ENCODE data around the gene MMP1. TPM values are rescaled to one million over a fixed set of nuclear protein-coding genes. Genes with fewer than 3 reads are reported as not detected.
"Not testable (repeated sequence)": the region's sequence is repeated elsewhere in the genome, so short reads cannot be mapped to it uniquely, and the experiment has no call there.

MMP1 gene
- total RNA-seq, 1 experiment from 2014 or later = 33.5 TPM

DNA sequence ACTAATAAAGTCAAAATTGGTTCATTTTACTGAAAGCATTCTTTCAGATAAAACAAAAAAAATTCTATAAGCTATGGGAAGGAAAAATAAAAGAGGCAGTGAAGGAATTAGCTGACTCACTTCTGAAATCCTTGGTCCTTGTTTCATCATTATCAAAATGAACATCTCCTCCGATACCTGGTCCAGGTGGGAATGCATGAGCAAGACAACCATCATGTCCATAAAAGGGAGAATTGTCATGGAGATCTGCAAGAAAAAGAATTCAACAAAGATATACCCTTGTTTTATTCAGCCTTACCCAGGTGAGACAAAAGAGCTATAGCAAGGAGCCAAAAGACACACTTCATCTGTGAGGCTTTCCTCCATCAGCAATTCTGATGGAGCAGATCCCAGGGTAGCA lies 44.7 kb downstream of the MMP1 start:
- no peaks in the 10 kb centered on the region for H3K27me3 Mint-ChIP-seq (ENCODE audit: unreplicated experiment)
- TF ChIP-seq, protein P1, sequence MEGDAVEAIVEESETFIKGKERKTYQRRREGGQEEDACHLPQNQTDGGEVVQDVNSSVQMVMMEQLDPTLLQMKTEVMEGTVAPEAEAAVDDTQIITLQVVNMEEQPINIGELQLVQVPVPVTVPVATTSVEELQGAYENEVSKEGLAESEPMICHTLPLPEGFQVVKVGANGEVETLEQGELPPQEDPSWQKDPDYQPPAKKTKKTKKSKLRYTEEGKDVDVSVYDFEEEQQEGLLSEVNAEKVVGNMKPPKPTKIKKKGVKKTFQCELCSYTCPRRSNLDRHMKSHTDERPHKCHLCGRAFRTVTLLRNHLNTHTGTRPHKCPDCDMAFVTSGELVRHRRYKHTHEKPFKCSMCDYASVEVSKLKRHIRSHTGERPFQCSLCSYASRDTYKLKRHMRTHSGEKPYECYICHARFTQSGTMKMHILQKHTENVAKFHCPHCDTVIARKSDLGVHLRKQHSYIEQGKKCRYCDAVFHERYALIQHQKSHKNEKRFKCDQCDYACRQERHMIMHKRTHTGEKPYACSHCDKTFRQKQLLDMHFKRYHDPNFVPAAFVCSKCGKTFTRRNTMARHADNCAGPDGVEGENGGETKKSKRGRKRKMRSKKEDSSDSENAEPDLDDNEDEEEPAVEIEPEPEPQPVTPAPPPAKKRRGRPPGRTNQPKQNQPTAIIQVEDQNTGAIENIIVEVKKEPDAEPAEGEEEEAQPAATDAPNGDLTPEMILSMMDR (IDR thresholded peaks at IDR 0.05; ENCODE audit: unreplicated experiment) = no peak
- DNase-seq = no peak
- intact Hi-C loops (cut with micrococcal nuclease; ENCODE audit: unreplicated experiment) = no loop called here
- H3K4me3 Mint-ChIP-seq (ENCODE audit: low read depth, unreplicated experiment) = no peak overlapping the region
- no peaks in the 10 kb centered on the region for H3K36me3 Mint-ChIP-seq (ENCODE audit: insufficient read depth, unreplicated experiment)
- H3K9me3 Mint-ChIP-seq (ENCODE audit: low read depth, unreplicated experiment) = no peaks in the 10 kb centered on the region
- BruUV-seq (replicated peaks) = no TSS peak
- H3K4me1 Mint-ChIP-seq (ENCODE audit: low read depth, unreplicated experiment) = peaks cover 12% of the 10 kb centered on the region
- CTCF ChIA-PET = no interaction called here
- no peak overlapping the region for H3K27ac Mint-ChIP-seq (ENCODE audit: unreplicated experiment)

DNA sequence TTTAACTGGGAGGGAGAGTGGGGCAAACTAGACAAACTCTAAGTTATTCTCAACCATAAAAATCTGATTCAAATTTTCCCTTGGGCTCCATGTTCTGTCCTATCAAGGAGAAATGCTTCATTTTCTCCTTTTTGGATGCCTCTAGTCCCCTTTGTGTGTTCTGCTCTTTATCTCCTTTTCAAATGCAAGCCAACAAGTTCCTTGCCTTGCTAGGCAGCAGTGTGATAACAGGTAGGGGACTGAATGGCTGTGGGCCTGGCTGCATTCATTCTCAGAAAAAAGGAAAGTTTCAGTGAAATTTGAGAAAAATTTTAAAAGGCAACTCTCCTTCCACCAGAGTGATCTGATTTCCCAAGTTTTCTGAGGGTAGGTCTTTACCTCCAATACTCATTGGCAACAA lies 46.3 kb downstream of the MMP1 start:
- Mint-ChIP-seq H3K27me3 (ENCODE audit: unreplicated experiment) (no peaks in the 10 kb centered on the region), H3K4me1 (ENCODE audit: low read depth, unreplicated experiment) (peaks cover 10% of the 10 kb centered on the region), H3K9me3 (ENCODE audit: low read depth, unreplicated experiment) (no peaks in the 10 kb centered on the region), H3K27ac (ENCODE audit: unreplicated experiment) (no peak overlapping the region), H3K36me3 (ENCODE audit: insufficient read depth, unreplicated experiment) (peaks cover 8% of the 10 kb centered on the region), H3K4me3 (ENCODE audit: low read depth, unreplicated experiment) (no peak overlapping the region)
- no TSS peak for BruUV-seq (replicated peaks)
- CTCF ChIA-PET = no interaction called here
- no peak for DNase-seq
- TF ChIP-seq, protein P1 (IDR thresholded peaks at IDR 0.05; ENCODE audit: unreplicated experiment) = no peak
- intact Hi-C loops (cut with micrococcal nuclease; ENCODE audit: unreplicated experiment) = no loop called here

DNA sequence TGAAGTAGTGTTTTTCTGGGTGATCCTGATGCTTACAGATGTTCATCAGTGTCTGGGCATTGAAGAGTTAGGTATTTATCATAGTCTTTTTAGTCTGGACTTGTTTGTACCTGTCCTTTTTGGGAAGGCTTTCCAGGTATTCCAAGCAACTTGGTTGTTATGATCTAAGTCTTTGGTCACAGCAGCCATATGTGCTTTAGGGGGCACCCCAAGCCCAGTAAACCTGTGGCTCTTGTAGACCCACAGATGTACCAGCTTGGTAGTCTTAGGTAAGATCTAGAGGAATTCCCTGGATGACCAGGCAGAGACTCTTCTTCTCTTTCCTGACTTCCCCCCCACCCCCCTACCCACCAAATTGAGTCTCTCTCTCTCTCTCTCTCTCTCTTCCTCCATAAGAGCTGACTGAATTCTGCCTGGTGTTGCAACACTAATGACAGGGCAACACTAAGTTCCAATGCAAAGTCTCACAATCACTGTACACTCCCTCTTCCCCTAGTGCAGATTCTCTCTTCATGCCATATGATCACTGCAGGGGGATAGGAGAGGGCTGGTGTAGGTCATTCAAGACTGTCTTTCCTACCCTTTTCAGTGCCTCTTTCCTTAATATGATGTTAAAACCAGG lies 48.7 kb downstream of the MMP1 start:
- Mint-ChIP-seq H3K36me3 (ENCODE audit: insufficient read depth, unreplicated experiment) (peaks cover 8% of the 10 kb centered on the region), H3K27ac (ENCODE audit: unreplicated experiment) (no peak overlapping the region), H3K4me3 (ENCODE audit: low read depth, unreplicated experiment) (no peak overlapping the region), H3K4me1 (ENCODE audit: low read depth, unreplicated experiment) (peaks cover 10% of the 10 kb centered on the region), H3K9me3 (ENCODE audit: low read depth, unreplicated experiment) (no peaks in the 10 kb centered on the region), H3K27me3 (ENCODE audit: unreplicated experiment) (no peaks in the 10 kb centered on the region)
- CTCF ChIA-PET = no interaction called here
- DNase-seq = no peak
- TF ChIP-seq, protein P1 (IDR thresholded peaks at IDR 0.05; ENCODE audit: unreplicated experiment) = no peak
- BruUV-seq (replicated peaks) = no TSS peak
- intact Hi-C loops (cut with micrococcal nuclease; ENCODE audit: unreplicated experiment) = no loop called here

DNA sequence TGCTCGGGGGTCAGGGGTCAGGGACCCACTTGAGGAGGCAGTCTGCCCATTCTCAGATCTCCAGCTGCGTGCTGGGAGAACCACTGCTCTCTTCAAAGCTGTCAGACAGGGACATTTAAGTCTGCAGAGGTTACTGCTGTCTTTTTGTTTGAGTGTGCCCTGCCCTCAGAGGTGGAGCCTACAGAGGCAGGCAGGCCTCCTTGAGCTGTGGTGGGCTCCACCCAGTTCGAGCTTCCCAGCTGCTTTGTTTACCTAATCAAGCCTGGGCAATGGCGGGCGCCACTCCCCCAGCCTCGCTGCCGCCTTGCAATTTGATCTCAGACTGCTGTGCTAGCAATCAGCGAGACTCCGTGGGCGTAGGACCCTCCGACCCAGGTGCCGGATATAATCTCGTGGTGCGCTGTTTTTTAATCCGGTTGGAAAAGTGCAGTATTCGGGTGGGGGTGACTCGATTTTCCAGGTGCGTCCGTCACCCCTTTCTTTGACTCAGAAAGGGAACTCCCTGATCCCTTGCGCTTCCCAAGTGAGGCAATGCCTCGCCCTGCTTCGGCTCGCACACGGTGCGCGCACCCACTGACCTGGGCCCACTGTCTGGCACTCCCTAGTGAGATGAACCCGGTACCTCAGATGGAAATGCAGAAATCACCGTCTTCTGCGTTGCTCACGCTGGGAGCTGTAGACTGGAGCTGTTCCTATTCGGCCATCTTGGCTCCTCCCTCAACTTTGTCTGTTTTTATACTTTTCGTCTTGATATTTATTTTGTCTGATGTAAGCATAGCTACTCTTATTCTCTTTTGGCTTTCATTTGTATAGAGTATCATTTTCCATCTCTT lies 51.0 kb downstream of the MMP1 start:
- Mint-ChIP-seq H3K4me3 (ENCODE audit: low read depth, unreplicated experiment) (peak overlapping the region; percentile 87), H3K27ac (ENCODE audit: unreplicated experiment) (peak overlapping the region; percentile 77), H3K4me1 (ENCODE audit: low read depth, unreplicated experiment) (peaks cover 10% of the 10 kb centered on the region)
- H3K27me3 Mint-ChIP-seq (ENCODE audit: unreplicated experiment); intact Hi-C loops (cut with micrococcal nuclease; ENCODE audit: unreplicated experiment); BruUV-seq (replicated peaks); H3K9me3 Mint-ChIP-seq (ENCODE audit: low read depth, unreplicated experiment); H3K36me3 Mint-ChIP-seq (ENCODE audit: insufficient read depth, unreplicated experiment): not testable (repeated sequence)
- DNase-seq = peak; percentile 26
- CTCF ChIA-PET = interaction anchor here (1.0 kb wide), 1 partner anchor 885 kb away, joined by 3 read pairs; no protein-coding TSS in a partner anchor

Other genes with a start within 250 kb of the MMP1 start
- not detected in 2 replicates for gene MMP20, start 172.8 kb downstream of the MMP1 start, total RNA-seq (2022)
- gene MMP27, start 92.4 kb downstream of the MMP1 start, total RNA-seq (2022) = not detected in 2 replicates
- gene MMP8, start 73.2 kb downstream of the MMP1 start, total RNA-seq (2022) = not detected in 2 replicates
- gene MMP10, start 17.5 kb downstream of the MMP1 start, total RNA-seq (2022) = not detected in 2 replicates
- not detected in 2 replicates for gene MMP3, start 45.4 kb upstream of the MMP1 start, total RNA-seq (2022)
- not detected in 2 replicates for gene MMP12, start 76.8 kb upstream of the MMP1 start, total RNA-seq (2022)
- gene MMP13, start 157.6 kb upstream of the MMP1 start, total RNA-seq (2022) = not detected in 2 replicates